SK-N-SH treated with all-trans-retinoic acid at 6 μM for 48 hours (cell line): ENCODE data around the gene MAGEC1.
"Not testable (repeated sequence)": the region's sequence is repeated elsewhere in the genome, so short reads cannot be mapped to it uniquely, and the experiment has no call there.

Experiments used
- ATAC-seq: fragments of 200-7000 bp; cut with Tn5 transposase; 3 replicates; pipeline ENCODE4 v1.9.1; 2020; ENCODE audit warnings: mild to moderate bottlenecking, moderate library complexity
- ARNTL ChIP-seq: fragments of 450-650 bp; formaldehyde crosslinking; IDR thresholded peaks from 2 replicates; pipeline ENCODE4 v1.5.0; 2020; ENCODE audit warnings: low read depth, mild to moderate bottlenecking, moderate library complexity, borderline replicate concordance
- BACH2 ChIP-seq: fragments of 250-450 bp; sonication (Bioruptor Pico); IDR thresholded peaks from 2 replicates; pipeline ENCODE4 v1.9.0; 2021; ENCODE audit warnings: mild to moderate bottlenecking, borderline replicate concordance
- CSDC2 ChIP-seq: fragments of 250-450 bp; sonication (Bioruptor Pico); IDR thresholded peaks from 2 replicates; pipeline ENCODE4 v1.5.0; 2020; ENCODE audit warnings: mild to moderate bottlenecking, moderate library complexity
- ESRRG ChIP-seq: fragments of 250-450 bp; sonication (Bioruptor Pico); IDR thresholded peaks from 2 replicates; pipeline ENCODE4 v1.6.1; 2021; ENCODE audit warnings: mild to moderate bottlenecking
- GLIS3 ChIP-seq: fragments of 250-450 bp; sonication (Bioruptor Pico); IDR thresholded peaks from 2 replicates; pipeline ENCODE4 v1.5.0; 2020; ENCODE audit warnings: mild to moderate bottlenecking, moderate library complexity
- ISL1 ChIP-seq: fragments of 250-450 bp; sonication (Bioruptor Pico); IDR thresholded peaks from 2 replicates; pipeline ENCODE4 v2.1.2; 2022; ENCODE audit warnings: mild to moderate bottlenecking, moderate library complexity
- OSR1 ChIP-seq: fragments of 250-450 bp; sonication (Bioruptor Pico); IDR thresholded peaks from 2 replicates; pipeline ENCODE4 v1.8.0; 2022; ENCODE audit warnings: moderate library complexity, mild to moderate bottlenecking, inconsistent platforms
- PPARA ChIP-seq: fragments of 250-450 bp; sonication (Bioruptor Pico); IDR thresholded peaks from 2 replicates; pipeline ENCODE4 v1.5.0; 2020; ENCODE audit warnings: mild to moderate bottlenecking, borderline replicate concordance
- RARB ChIP-seq: fragments of 250-450 bp; sonication (Bioruptor Pico); IDR thresholded peaks from 2 replicates; pipeline ENCODE4 v1.8.0; 2021; ENCODE audit warnings: mild to moderate bottlenecking, moderate library complexity
- SNAI2 ChIP-seq: fragments of 250-450 bp; sonication (Bioruptor Pico); IDR thresholded peaks from 2 replicates; pipeline ENCODE4 v1.5.0; 2020; ENCODE audit warnings: mild to moderate bottlenecking, moderate library complexity
- TCF4 ChIP-seq: fragments of 250-450 bp; sonication (Bioruptor Pico); IDR thresholded peaks from 2 replicates; pipeline ENCODE4 v1.8.0; 2021; ENCODE audit warnings: mild to moderate bottlenecking, moderate library complexity, borderline replicate concordance
- TOX ChIP-seq: fragments of 250-450 bp; sonication (Bioruptor Pico); IDR thresholded peaks from 2 replicates; pipeline ENCODE4 v1.8.0; 2021; ENCODE audit warnings: mild to moderate bottlenecking, moderate library complexity, borderline replicate concordance
- ZC3H10 ChIP-seq: fragments of 250-450 bp; sonication (Bioruptor Pico); IDR thresholded peaks from 2 replicates; pipeline ENCODE4 v1.5.1; 2021; ENCODE audit warnings: mild to moderate bottlenecking, moderate library complexity
- ZFP3 ChIP-seq: fragments of 250-450 bp; sonication (Bioruptor Pico); IDR thresholded peaks from 2 replicates; pipeline ENCODE4 v1.5.0; 2020; ENCODE audit warnings: mild to moderate bottlenecking, moderate library complexity
- ZFP30 ChIP-seq: fragments of 450-650 bp; formaldehyde crosslinking; IDR thresholded peaks from 2 replicates; pipeline ENCODE4 v1.5.0; 2022; ENCODE audit warnings: mild to moderate bottlenecking, moderate library complexity
- ZNF565 ChIP-seq: fragments of 450-650 bp; formaldehyde crosslinking; conservative IDR thresholded peaks from 2 replicates; pipeline ENCODE4 v1.5.0; 2020; ENCODE audit warnings: low read depth, mild to moderate bottlenecking, moderate library complexity
- ZNF8 ChIP-seq: fragments of 450-650 bp; formaldehyde crosslinking; IDR thresholded peaks from 2 replicates; pipeline ENCODE4 v1.5.0; 2020; ENCODE audit warnings: mild to moderate bottlenecking, moderate library complexity
- TF ChIP-seq, protein P1 (sequence below): fragments of 250-450 bp; sonication (Bioruptor Pico); IDR thresholded peaks from 2 replicates; pipeline ENCODE4 v1.8.0; 2021; ENCODE audit warnings: low read depth, mild to moderate bottlenecking, moderate library complexity, borderline replicate concordance
- TF ChIP-seq, protein P2 (sequence below): fragments of 250-450 bp; sonication (Bioruptor Pico); IDR thresholded peaks from 2 replicates; pipeline ENCODE4 v1.5.1; 2021; ENCODE audit warnings: mild to moderate bottlenecking, moderate library complexity
- TF ChIP-seq, protein P3 (sequence below): fragments of 250-450 bp; sonication (Bioruptor Pico); IDR thresholded peaks from 2 replicates; pipeline ENCODE4 v1.5.0; 2020; ENCODE audit warnings: mild to moderate bottlenecking, moderate library complexity
- TF ChIP-seq, protein P4 (sequence below): fragments of 250-450 bp; sonication (Bioruptor Pico); IDR thresholded peaks from 2 replicates; pipeline ENCODE4 v1.8.0; 2020; ENCODE audit warnings: mild to moderate bottlenecking, moderate library complexity, borderline replicate concordance
- TF ChIP-seq, protein P5 (sequence below): fragments of 250-450 bp; sonication (Bioruptor Pico); IDR thresholded peaks from 2 replicates; pipeline ENCODE4 v1.5.1; 2020; ENCODE audit warnings: low read depth, mild to moderate bottlenecking, moderate library complexity

MAGEC1 gene

DNA sequence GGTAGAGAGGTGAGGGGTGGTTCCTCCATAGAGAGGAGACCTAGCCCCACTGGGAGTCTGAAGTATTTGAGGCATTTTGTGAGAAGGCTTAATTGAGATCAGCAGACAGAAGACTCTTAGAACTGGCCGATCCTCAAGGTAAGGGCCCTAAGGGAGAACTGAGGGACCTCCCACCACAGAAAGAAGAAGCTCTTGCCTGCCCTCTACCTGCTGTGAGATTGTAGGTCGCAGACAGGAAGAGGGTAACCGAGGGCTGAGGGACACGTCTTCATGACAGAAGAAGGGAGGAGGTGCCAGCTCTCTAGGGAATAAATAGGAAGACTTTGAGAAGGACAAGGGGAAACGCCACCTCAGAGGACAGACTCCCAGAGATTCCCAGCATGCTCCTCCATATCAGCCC is 24.1 kb upstream of the MAGEC1 start:
- TF ChIP-seq, protein P1, sequence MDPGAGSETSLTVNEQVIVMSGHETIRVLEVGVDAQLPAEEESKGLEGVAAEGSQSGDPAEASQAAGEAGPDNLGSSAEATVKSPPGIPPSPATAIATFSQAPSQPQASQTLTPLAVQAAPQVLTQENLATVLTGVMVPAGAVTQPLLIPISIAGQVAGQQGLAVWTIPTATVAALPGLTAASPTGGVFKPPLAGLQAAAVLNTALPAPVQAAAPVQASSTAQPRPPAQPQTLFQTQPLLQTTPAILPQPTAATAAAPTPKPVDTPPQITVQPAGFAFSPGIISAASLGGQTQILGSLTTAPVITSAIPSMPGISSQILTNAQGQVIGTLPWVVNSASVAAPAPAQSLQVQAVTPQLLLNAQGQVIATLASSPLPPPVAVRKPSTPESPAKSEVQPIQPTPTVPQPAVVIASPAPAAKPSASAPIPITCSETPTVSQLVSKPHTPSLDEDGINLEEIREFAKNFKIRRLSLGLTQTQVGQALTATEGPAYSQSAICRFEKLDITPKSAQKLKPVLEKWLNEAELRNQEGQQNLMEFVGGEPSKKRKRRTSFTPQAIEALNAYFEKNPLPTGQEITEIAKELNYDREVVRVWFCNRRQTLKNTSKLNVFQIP (CRISPR knock-in tag), result no peak
- no peak for TF ChIP-seq OSR1 (CRISPR knock-in tag)
- TF ChIP-seq ARNTL (CRISPR knock-in tag), result no peak
- TF ChIP-seq, protein P2, sequence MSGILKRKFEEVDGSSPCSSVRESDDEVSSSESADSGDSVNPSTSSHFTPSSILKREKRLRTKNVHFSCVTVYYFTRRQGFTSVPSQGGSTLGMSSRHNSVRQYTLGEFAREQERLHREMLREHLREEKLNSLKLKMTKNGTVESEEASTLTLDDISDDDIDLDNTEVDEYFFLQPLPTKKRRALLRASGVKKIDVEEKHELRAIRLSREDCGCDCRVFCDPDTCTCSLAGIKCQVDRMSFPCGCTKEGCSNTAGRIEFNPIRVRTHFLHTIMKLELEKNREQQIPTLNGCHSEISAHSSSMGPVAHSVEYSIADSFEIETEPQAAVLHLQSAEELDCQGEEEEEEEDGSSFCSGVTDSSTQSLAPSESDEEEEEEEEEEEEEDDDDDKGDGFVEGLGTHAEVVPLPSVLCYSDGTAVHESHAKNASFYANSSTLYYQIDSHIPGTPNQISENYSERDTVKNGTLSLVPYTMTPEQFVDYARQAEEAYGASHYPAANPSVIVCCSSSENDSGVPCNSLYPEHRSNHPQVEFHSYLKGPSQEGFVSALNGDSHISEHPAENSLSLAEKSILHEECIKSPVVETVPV (CRISPR knock-in tag), result no peak
- TF ChIP-seq, protein P3, sequence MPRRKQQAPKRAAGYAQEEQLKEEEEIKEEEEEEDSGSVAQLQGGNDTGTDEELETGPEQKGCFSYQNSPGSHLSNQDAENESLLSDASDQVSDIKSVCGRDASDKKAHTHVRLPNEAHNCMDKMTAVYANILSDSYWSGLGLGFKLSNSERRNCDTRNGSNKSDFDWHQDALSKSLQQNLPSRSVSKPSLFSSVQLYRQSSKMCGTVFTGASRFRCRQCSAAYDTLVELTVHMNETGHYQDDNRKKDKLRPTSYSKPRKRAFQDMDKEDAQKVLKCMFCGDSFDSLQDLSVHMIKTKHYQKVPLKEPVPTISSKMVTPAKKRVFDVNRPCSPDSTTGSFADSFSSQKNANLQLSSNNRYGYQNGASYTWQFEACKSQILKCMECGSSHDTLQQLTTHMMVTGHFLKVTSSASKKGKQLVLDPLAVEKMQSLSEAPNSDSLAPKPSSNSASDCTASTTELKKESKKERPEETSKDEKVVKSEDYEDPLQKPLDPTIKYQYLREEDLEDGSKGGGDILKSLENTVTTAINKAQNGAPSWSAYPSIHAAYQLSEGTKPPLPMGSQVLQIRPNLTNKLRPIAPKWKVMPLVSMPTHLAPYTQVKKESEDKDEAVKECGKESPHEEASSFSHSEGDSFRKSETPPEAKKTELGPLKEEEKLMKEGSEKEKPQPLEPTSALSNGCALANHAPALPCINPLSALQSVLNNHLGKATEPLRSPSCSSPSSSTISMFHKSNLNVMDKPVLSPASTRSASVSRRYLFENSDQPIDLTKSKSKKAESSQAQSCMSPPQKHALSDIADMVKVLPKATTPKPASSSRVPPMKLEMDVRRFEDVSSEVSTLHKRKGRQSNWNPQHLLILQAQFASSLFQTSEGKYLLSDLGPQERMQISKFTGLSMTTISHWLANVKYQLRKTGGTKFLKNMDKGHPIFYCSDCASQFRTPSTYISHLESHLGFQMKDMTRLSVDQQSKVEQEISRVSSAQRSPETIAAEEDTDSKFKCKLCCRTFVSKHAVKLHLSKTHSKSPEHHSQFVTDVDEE, result no peak
- TF ChIP-seq, protein P4, sequence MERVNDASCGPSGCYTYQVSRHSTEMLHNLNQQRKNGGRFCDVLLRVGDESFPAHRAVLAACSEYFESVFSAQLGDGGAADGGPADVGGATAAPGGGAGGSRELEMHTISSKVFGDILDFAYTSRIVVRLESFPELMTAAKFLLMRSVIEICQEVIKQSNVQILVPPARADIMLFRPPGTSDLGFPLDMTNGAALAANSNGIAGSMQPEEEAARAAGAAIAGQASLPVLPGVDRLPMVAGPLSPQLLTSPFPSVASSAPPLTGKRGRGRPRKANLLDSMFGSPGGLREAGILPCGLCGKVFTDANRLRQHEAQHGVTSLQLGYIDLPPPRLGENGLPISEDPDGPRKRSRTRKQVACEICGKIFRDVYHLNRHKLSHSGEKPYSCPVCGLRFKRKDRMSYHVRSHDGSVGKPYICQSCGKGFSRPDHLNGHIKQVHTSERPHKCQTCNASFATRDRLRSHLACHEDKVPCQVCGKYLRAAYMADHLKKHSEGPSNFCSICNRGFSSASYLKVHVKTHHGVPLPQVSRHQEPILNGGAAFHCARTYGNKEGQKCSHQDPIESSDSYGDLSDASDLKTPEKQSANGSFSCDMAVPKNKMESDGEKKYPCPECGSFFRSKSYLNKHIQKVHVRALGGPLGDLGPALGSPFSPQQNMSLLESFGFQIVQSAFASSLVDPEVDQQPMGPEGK (CRISPR knock-in tag), result no peak
- no peak for TF ChIP-seq PPARA (CRISPR knock-in tag)
- no peak for TF ChIP-seq BACH2 (CRISPR knock-in tag)
- TF ChIP-seq TCF4, result no peak
- no peak for TF ChIP-seq ESRRG (CRISPR knock-in tag)
- no peak for TF ChIP-seq ZFP3 (CRISPR knock-in tag)
- no peak for TF ChIP-seq SNAI2 (CRISPR knock-in tag)
- no peak for TF ChIP-seq CSDC2
- TF ChIP-seq ISL1 (CRISPR knock-in tag), result no peak
- peak; percentile 49; the same call in 2 of the 3 replicates for ATAC-seq

DNA sequence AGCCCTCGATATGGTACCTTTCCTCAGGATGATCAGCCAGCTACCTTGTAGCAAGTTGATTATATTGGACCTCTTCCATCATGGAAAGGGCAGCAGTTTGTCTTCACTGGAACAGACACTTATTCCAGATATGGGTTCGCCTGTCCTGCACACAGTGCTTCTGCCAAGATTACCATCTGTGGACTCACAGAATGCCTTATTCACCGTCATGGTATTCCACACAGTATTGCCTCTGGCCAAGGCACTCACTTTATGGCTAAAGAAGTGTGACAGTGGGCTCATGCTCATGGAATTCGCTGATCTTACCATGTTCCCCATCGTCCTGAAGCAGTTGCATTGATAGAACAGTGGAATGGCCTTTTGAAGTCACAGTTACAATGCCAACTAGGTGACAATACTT is 14.9 kb upstream of the MAGEC1 start:
- ATAC-seq, result not testable (repeated sequence)

DNA sequence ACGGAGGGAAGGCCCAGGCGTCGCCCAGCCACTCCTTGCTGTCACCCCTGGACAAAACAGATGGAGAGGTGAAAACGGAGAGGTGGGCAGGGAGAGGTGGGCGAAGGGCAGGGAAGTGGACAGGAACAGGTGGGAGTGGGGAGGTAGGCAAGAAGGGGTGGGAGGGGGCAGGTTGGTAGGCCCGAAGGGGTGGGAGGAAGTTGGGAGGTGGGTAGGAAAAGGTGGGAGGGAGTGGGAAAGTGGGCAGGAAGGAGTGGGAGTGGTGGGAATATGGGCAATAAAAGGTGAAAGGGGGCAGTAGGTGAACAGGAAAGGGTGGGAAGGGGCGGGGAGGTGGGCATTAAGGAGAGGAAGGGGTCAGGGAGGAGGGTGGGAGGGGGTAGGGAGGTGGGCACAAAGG is 9.0 kb upstream of the MAGEC1 start:
- TF ChIP-seq GLIS3 (CRISPR knock-in tag) (no peak), ZFP3 (CRISPR knock-in tag) (no peak), ARNTL (CRISPR knock-in tag) (no peak), ZFP30 (CRISPR knock-in tag) (no peak), ZNF8 (CRISPR knock-in tag) (no peak), PPARA (CRISPR knock-in tag) (no peak), SNAI2 (CRISPR knock-in tag) (no peak), ZC3H10 (CRISPR knock-in tag) (no peak), TCF4 (no peak), OSR1 (CRISPR knock-in tag) (no peak), ZNF565 (no peak), CSDC2 (no peak), RARB (CRISPR knock-in tag) (no peak), ISL1 (CRISPR knock-in tag) (no peak), TOX (CRISPR knock-in tag) (no peak), BACH2 (CRISPR knock-in tag) (no peak)
- TF ChIP-seq, protein P2 (CRISPR knock-in tag), result no peak
- TF ChIP-seq, protein P5, sequence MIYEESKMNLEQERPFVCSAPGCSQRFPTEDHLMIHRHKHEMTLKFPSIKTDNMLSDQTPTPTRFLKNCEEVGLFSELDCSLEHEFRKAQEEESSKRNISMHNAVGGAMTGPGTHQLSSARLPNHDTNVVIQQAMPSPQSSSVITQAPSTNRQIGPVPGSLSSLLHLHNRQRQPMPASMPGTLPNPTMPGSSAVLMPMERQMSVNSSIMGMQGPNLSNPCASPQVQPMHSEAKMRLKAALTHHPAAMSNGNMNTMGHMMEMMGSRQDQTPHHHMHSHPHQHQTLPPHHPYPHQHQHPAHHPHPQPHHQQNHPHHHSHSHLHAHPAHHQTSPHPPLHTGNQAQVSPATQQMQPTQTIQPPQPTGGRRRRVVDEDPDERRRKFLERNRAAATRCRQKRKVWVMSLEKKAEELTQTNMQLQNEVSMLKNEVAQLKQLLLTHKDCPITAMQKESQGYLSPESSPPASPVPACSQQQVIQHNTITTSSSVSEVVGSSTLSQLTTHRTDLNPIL (CRISPR knock-in tag), result no peak
- TF ChIP-seq, protein P4 (CRISPR knock-in tag), result no peak
- no peak for ATAC-seq
